ENCODE data around the gene SLC22A25. TPM values are rescaled to one million over a fixed set of nuclear protein-coding genes. Genes with fewer than 3 reads are reported as not detected.
A peak's percentile ranks its signal among the peaks of the same experiment; 100 is the strongest.

The SLC22A25 gene
- total and polyA plus RNA-seq, 9 of the 15 experiments (the other 6 are each of a cell fraction or from before 2014, with no cell fraction given), result not detected

- ChIA-PET POLR2A (no interaction called here), CTCF (ENCODE audit: low intra/inter-chr PET ratio) (no interaction called here)
- 0% methylated on average over 2 of the region's 2 CpGs for WGBS (ENCODE audit: insufficient coverage, low coverage, missing lambda C conversion rate)
- in situ Hi-C loops (cut with MboI) (no loop called here), intact Hi-C loops (cut with micrococcal nuclease) (no loop called here)
- Histone ChIP-seq H3K9ac (ENCODE audit: insufficient read depth in 1 of 2, low read depth in 2 of 2, low read length in 2 of 2) (no peak overlapping the region), H2AFZ (ENCODE audit: low read depth, low read length) (no peak overlapping the region), H4K20me1 (replicated peaks; ENCODE audit: control insufficient read depth, insufficient read depth, low read length) (no peaks in the 10 kb centered on the region), H3K4me2 (ENCODE audit: insufficient read depth, low read length) (no peak overlapping the region), H3K4me1 (replicated peaks in 1 of 2; ENCODE audit: control insufficient read depth in 2 of 2, insufficient read depth in 2 of 2, low read length in 2 of 2) (no peaks in the 10 kb centered on the region), H3K27me3 (ENCODE audit: control insufficient read depth in 2 of 2, insufficient read depth in 2 of 2, low read length in 2 of 2) (peaks cover 0 to 11% of the 10 kb centered on the region in 2 experiments; a peak in 3 of 5 replicates), H3K79me2 (ENCODE audit: control insufficient read depth, insufficient read depth, low read length) (no peaks in the 10 kb centered on the region), H3K9me1 (ENCODE audit: control insufficient read depth, insufficient read depth, low read length) (no peaks in the 10 kb centered on the region), H3K9me3 (replicated peaks; ENCODE audit: control insufficient read depth, insufficient read depth, low read depth, low read length) (no peaks in the 10 kb centered on the region), H3K36me3 (ENCODE audit: control insufficient read depth, insufficient read depth, low read length) (no peaks in the 10 kb centered on the region), H3K4me3 (no peak overlapping the region), H3K27ac (ENCODE audit: extremely low read depth, low read depth, low read length) (no peak overlapping the region)
- no TSS peak for BruUV-seq (replicated peaks)
- TF ChIP-seq TCF3 (CRISPR knock-in tag; IDR thresholded peaks at IDR 0.05) (no peak), MAFG (tag; conservative IDR thresholded peaks at IDR 0.05) (peak; percentile 73), MAFF (IDR thresholded peaks at IDR 0.05; ENCODE audit: low read length) (peak; percentile 17; the same call in 1 of the 2 replicates), NFE2 (IDR thresholded peaks at IDR 0.05; ENCODE audit: low read depth) (0 out of 2 replicates have a peak, but pooled peaks have one; percentile 23), HES1 (IDR thresholded peaks at IDR 0.05; ENCODE audit: low read depth) (no peak), CREM (IDR thresholded peaks at IDR 0.05; ENCODE audit: low read depth) (no peak), ARNT (IDR thresholded peaks at IDR 0.05) (no peak), MCM7 (IDR thresholded peaks at IDR 0.05) (no peak), C11orf30 (IDR thresholded peaks at IDR 0.05; ENCODE audit: low read depth) (peak; percentile 67), ZNF316 (IDR thresholded peaks at IDR 0.05) (peak; percentile 16; the same call in 1 of the 2 replicates)
- DNase-seq (ENCODE audit: extremely low read depth in 1 of 4, low spot score in 3 of 4) (no peak), ATAC-seq (no peak), FAIRE-seq (no peak)
These were observed 1.5 kb upstream of the SLC22A25 start for GRCh38 chr11:63244862-63245261.

All from K562 (cell line).